Mesodermal cell (in vitro differentiated cells): Measurements from ENCODE around the gene ITIH5.

Experiments
- H3K27ac ChIP-seq: 2 replicates; pipeline ENCODE4 v1.7.0; 2013; ENCODE audit warnings: mild to moderate bottlenecking, low read depth, low read length, moderate library complexity; ENCODE audit not compliant: severe bottlenecking
- H3K36me3 ChIP-seq: 2 replicates; pipeline ENCODE4 v1.7.1; 2013; ENCODE audit warnings: mild to moderate bottlenecking, low read length, moderate library complexity; ENCODE audit not compliant: control insufficient read depth, insufficient read depth
- H3K4me1 ChIP-seq: one replicate; pipeline ENCODE4 v1.7.1; 2013; ENCODE audit warnings: mild to moderate bottlenecking, low read length; ENCODE audit not compliant: insufficient read depth, control insufficient read depth, poor library complexity, severe bottlenecking
- H3K4me3 ChIP-seq: 2 replicates; pipeline ENCODE4 v1.7.0; 2013; ENCODE audit warnings: low read length, control low read depth, mild to moderate bottlenecking; ENCODE audit not compliant: insufficient read depth, poor library complexity, severe bottlenecking; ENCODE audit errors: extremely low read depth
- H3K9me3 ChIP-seq: 2 replicates; pipeline ENCODE4 v1.7.1; 2013; ENCODE audit warnings: mild to moderate bottlenecking, low read length, moderate library complexity; ENCODE audit not compliant: control insufficient read depth
- WGBS, 2 experiments: methylation state at CpG; one replicate each; pipeline ENCODE4 v1.1.5; 2013; ENCODE audit warnings: missing lambda C conversion rate in 2 of 2; ENCODE audit not compliant: insufficient coverage in 2 of 2; 5-methylcytosine and 5-hydroxymethylcytosine counted together

Gene ITIH5

DNA sequence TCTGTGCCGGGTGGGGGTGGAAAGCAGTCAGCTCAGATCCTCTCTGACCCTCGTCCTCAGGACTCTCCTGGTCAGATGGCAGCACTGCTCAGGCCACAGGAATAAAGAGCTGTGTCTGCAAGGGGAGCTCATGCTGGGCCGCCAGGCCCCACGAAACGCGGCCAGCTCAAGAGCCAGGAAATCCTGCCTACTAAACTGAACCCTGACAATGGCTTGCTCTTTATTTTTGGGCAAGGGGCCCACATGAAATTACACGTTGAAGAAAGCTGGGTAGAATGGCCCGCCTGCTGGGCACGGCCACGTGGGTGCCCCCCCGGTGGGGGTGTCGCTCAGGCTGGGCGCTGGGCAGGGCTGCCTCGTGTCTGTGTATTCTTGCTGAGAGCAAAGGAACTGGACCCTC lies 103.0 kb downstream of the ITIH5 start:
- 73 to 79% methylated on average over 8 to 11 of the region's 14 CpGs for WGBS, 2 experiments
- Histone ChIP-seq H3K4me1 (no peaks in the 10 kb centered on the region), H3K9me3 (no peaks in the 10 kb centered on the region), H3K27ac (no peak overlapping the region), H3K4me3 (no peak overlapping the region), H3K36me3 (no peaks in the 10 kb centered on the region)

- Histone ChIP-seq H3K36me3 (no peaks in the 10 kb centered on the region), H3K4me3 (no peak overlapping the region), H3K4me1 (peaks cover 1% of the 10 kb centered on the region), H3K27ac (no peak overlapping the region), H3K9me3 (no peaks in the 10 kb centered on the region)
- 49 to 67% methylated on average over 5 to 7 of the region's 7 CpGs for WGBS, 2 experiments
Measured at GRCh38 chr10:7563368-7563767, 103.4 kb downstream of the ITIH5 start.

DNA sequence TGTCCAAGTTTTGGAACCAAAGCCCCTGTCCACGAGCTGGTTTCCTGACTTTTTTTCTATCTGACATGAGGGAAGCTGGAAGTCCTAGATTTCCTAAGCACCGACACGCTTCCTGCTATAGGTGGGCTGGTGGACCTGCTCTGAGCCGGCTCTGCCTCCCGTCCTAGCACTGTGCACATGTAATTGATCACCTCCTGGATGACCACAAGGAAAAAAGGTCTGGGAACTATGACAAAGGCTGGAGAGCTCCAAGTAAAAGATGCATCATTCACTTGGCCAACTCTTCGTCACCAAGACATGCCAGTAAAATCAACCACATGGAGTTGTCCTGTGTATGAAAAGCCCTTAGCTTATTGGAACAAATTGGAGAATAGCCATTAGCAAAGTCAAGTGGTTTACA lies 104.8 kb downstream of the ITIH5 start:
- 91 to 94% methylated on average over 5 of the region's 6 CpGs for WGBS, 2 experiments
- no peaks in the 10 kb centered on the region for H3K36me3 ChIP-seq
- no peaks in the 10 kb centered on the region for H3K9me3 ChIP-seq
- H3K4me1 ChIP-seq: peaks cover 3% of the 10 kb centered on the region
- no peak overlapping the region for H3K27ac ChIP-seq
- H3K4me3 ChIP-seq: no peak overlapping the region

DNA sequence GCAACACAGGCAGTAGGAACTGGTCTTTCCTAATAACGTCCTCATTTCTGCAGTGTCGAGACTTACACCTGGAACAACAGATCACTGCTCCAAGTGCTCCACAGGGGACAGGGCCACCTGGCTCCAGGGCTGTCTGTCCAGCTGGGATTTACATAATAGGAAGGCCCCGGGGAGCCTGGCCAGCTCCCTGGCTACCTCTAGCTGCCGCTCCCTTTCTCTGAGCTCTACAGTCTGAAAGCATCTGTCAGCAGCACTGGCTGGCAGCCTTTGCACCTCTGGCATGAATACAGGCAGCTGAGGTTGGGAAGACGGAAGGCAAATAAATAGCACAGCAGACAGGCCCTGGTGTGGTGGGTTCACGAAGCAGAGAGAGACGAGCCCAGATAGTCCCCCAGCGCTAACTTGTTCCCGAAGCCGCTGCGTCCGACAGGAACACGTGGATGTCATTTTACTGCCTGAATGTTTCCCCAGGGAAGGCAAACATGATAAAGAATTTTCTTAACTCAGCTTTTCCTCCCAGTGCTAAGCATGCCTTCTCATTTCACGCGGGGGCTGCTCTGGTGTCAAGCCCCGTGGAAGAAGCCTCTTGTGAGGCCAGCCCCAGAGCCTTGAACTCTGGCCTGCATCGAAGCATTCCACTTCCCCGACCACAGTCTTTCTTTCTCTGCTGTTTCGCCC lies 105.4 kb downstream of the ITIH5 start:
- no peak overlapping the region for H3K27ac ChIP-seq
- no peak overlapping the region for H3K4me3 ChIP-seq
- no peaks in the 10 kb centered on the region for H3K9me3 ChIP-seq
- no peaks in the 10 kb centered on the region for H3K36me3 ChIP-seq
- H3K4me1 ChIP-seq: peaks cover 3% of the 10 kb centered on the region
- WGBS, 2 experiments: 63 to 65% methylated on average over 18 to 19 of the region's 19 CpGs

DNA sequence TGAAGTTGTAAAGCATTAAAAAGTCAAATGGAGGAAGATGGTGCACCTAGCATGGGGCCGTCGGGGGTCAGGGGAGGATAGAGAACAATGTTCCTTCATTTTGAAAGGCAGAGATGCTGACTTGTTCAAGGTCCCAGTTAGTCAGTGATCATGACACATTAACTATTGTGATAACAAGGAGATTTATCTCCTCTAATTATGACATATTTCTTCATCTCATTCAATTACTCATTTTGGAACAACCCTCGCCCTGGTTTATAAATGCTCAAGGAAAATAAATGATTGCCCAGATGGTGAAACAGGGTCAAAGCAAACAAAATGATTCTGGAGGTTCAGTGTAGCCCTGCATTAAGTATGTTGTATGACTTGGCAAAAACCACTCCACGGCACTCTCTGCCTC lies 106.2 kb downstream of the ITIH5 start:
- H3K4me3 ChIP-seq: no peak overlapping the region
- WGBS, 2 experiments: 100% methylated on average over 1 of the region's 4 CpGs; no CpG with 5 or more reads in 1 of the 2 experiments
- no peaks in the 10 kb centered on the region for H3K9me3 ChIP-seq
- H3K4me1 ChIP-seq: peaks cover 3% of the 10 kb centered on the region
- H3K27ac ChIP-seq: no peak overlapping the region
- H3K36me3 ChIP-seq: no peaks in the 10 kb centered on the region

- Histone ChIP-seq H3K4me1 (peaks cover 3% of the 10 kb centered on the region), H3K36me3 (no peaks in the 10 kb centered on the region), H3K9me3 (no peaks in the 10 kb centered on the region), H3K4me3 (no peak overlapping the region), H3K27ac (no peak overlapping the region)
- WGBS, 2 experiments: 100% methylated on average over 1 of the region's 3 CpGs
Measured at GRCh38 chr10:7559386-7559785, 107.4 kb downstream of the ITIH5 start.

DNA sequence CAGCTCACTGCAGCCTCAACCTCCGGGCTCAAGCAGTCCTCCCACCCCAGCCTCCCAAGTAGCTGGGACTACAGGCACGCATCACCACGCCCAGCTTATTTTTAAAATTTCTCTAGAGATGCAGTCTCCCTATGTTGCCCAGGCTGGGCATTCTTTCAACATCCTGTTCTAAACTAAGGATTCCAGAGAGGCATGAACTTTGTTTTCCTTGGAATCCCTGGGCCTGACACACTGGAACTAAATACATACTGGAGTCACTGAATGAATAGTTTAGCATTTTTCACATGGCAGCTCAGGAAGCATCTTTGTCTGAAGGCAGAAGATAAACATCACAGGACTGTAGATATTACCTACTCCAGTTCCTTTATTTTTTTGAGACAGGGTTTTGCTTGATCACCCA lies 108.7 kb downstream of the ITIH5 start:
- Histone ChIP-seq H3K36me3 (no peaks in the 10 kb centered on the region), H3K9me3 (no peaks in the 10 kb centered on the region), H3K27ac (no peak overlapping the region), H3K4me1 (peaks cover 3% of the 10 kb centered on the region), H3K4me3 (no peak overlapping the region)
- WGBS, 2 experiments: 84 to 100% methylated on average over 2 to 3 of the region's 3 CpGs

GRCh38 chr10:7553531-7553930 lies 113.2 kb downstream of the ITIH5 start:
- no peak overlapping the region for H3K27ac ChIP-seq
- H3K36me3 ChIP-seq: no peaks in the 10 kb centered on the region
- H3K9me3 ChIP-seq: no peaks in the 10 kb centered on the region
- no peak overlapping the region for H3K4me3 ChIP-seq
- peaks cover 3% of the 10 kb centered on the region for H3K4me1 ChIP-seq
- whole genome bisulfite sequencing, 2 experiments: 82 to 100% methylated on average over 6 to 8 of the region's 10 CpGs

DNA sequence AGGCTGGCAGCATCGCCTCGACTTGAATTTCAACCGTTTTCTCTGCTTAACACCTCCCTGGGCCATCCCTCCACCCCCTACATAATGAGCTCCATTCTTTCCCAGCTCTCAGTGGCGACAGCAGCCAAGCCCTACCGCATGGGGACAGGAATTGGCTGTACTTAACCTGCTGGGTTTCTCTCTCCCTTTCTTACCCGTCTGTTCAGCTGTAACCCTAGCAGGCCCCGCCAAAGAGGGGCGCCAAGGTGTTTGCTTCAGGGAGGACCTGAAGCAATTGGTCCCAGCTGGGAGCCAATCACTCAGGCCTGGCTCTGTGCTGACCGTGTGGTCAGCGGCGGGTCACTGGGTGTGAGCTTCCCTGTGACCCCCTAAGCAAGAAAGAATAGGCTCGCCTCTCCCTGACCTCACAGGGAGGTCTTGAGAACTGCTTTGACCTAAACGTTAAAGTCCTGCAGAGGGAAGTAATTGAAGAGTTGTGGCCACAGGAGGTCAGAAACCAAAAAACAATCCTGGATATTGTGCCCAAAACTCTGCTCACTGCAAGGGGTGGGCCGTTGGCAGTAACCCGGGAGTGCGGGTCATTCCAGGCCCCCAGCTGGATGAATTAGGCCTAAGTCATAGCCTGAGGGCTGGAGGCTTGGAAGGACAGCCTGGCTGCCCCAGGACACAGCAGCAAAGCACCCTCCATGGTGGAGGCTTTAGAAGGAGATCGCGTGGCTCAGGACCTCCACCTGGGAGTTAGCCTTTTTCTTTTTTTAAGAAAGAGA lies 114.6 kb downstream of the ITIH5 start:
- H3K36me3 ChIP-seq: no peaks in the 10 kb centered on the region
- no peaks in the 10 kb centered on the region for H3K4me1 ChIP-seq
- 43 to 51% methylated on average over 12 to 13 of the region's 18 CpGs for WGBS, 2 experiments
- H3K9me3 ChIP-seq: no peaks in the 10 kb centered on the region
- H3K27ac ChIP-seq: peak overlapping the region; percentile 16
- H3K4me3 ChIP-seq: no peak overlapping the region

DNA sequence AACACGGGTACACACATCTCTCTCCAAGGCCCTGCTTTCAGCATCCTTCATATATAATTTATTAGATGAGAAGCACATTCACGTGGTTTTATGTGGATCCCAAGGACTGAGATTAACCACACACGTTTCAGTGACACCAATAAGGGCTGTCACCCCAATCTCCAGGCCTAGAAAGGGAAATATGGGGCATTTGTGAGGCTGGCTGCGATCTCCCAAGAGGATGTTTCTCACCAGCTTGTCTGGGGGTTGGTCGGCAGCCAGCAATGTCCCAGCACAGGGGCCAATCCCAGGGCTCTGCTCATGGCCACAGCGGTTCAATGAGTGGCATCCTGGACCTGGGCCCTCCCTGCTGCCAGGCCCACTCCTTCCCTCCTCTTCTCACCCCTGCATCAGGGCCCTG lies 115.5 kb downstream of the ITIH5 start:
- no peaks in the 10 kb centered on the region for H3K4me1 ChIP-seq
- H3K9me3 ChIP-seq: no peaks in the 10 kb centered on the region
- H3K36me3 ChIP-seq: no peaks in the 10 kb centered on the region
- 83 to 89% methylated on average over 4 to 6 of the region's 6 CpGs for WGBS, 2 experiments
- no peak overlapping the region for H3K27ac ChIP-seq
- no peak overlapping the region for H3K4me3 ChIP-seq

DNA sequence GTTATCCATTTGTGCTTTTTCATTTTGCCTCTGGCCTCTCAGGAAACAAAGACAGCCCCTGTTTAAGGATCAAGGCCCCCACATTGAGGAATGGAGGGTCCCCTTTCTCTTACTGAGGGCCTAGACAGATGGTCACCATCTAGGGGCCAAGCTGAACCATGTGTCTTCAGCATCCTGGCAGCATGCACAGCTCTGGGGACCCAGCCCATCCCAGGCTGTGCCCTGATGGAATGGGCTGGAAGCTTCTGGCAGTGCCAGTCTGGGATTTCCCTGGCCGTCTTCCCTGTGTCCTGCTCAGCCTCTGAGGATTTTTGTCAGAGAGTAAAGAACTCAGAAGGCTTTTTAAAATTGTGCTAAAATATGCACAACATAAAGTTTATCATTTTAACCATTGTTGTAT lies 116.8 kb downstream of the ITIH5 start:
- no peak overlapping the region for H3K4me3 ChIP-seq
- H3K27ac ChIP-seq: no peak overlapping the region
- H3K9me3 ChIP-seq: no peaks in the 10 kb centered on the region
- H3K4me1 ChIP-seq: no peaks in the 10 kb centered on the region
- no CpG with 5 or more reads among the region's 1 CpG for WGBS, 2 experiments
- H3K36me3 ChIP-seq: no peaks in the 10 kb centered on the region
